ENCODE data around the gene ARHGAP5. TPM values are rescaled to one million over a fixed set of nuclear protein-coding genes. Genes with fewer than 3 reads are reported as not detected.
"Not testable (repeated sequence)": the region's sequence is repeated elsewhere in the genome, so short reads cannot be mapped to it uniquely, and the experiment has no call there.

The ARHGAP5 gene
- total and polyA plus RNA-seq, 2 donors = 25.9 to 64.1 TPM

- peaks cover 0 to 12% of the 10 kb centered on the region in 2 donors for H3K9me3 ChIP-seq (ENCODE audit: control insufficient read depth in 2 of 2, insufficient read depth in 1 of 2, low read length in 1 of 2)
- H3K27ac ChIP-seq (ENCODE audit: low read depth in 1 of 2, low read length in 1 of 2); H3K4me3 ChIP-seq (ENCODE audit: low read length in 2 of 2); DNase-seq (ENCODE audit: low read depth in 6 of 9, low spot score in 9 of 9); H3K27me3 ChIP-seq (ENCODE audit: control insufficient read depth in 2 of 2, insufficient read depth in 1 of 2, low read length in 1 of 2); H3K36me3 ChIP-seq (ENCODE audit: control insufficient read depth in 2 of 2, insufficient read depth in 2 of 2, low read length in 1 of 2); H3K4me1 ChIP-seq (ENCODE audit: control insufficient read depth in 2 of 2, insufficient read depth in 2 of 2, low read length in 2 of 2): not testable (repeated sequence)
- over 99% methylated on average over 7 of the region's 13 CpGs for WGBS
Measured at GRCh38 chr14:32126899-32127730, 50.0 kb downstream of the ARHGAP5 start.

- not testable (repeated sequence) for H3K27me3 ChIP-seq (ENCODE audit: control insufficient read depth in 2 of 2, insufficient read depth in 1 of 2, low read length in 1 of 2); H3K4me1 ChIP-seq (ENCODE audit: control insufficient read depth in 2 of 2, insufficient read depth in 2 of 2, low read length in 2 of 2); H3K4me3 ChIP-seq (ENCODE audit: low read length in 2 of 2); H3K27ac ChIP-seq (ENCODE audit: low read depth in 1 of 2, low read length in 1 of 2); H3K36me3 ChIP-seq (ENCODE audit: control insufficient read depth in 2 of 2, insufficient read depth in 2 of 2, low read length in 1 of 2); DNase-seq (ENCODE audit: low read depth in 6 of 9, low spot score in 9 of 9)
- peaks cover 0 to 12% of the 10 kb centered on the region in 2 donors for H3K9me3 ChIP-seq (ENCODE audit: control insufficient read depth in 2 of 2, insufficient read depth in 1 of 2, low read length in 1 of 2)
- 97% methylated on average over 57 of the region's 57 CpGs for WGBS
Measured at GRCh38 chr14:32127731-32128654, 50.9 kb downstream of the ARHGAP5 start.

GRCh38 chr14:32128703-32129102 lies 51.6 kb downstream of the ARHGAP5 start:
- H3K36me3 ChIP-seq (ENCODE audit: control insufficient read depth in 2 of 2, insufficient read depth in 2 of 2, low read length in 1 of 2) = no peaks in the 10 kb centered on the region
- peaks cover 0 to 12% of the 10 kb centered on the region in 2 donors for H3K9me3 ChIP-seq (ENCODE audit: control insufficient read depth in 2 of 2, insufficient read depth in 1 of 2, low read length in 1 of 2)
- no peak overlapping the region for H3K27ac ChIP-seq (ENCODE audit: low read depth in 1 of 2, low read length in 1 of 2)
- H3K4me1 ChIP-seq (ENCODE audit: control insufficient read depth in 2 of 2, insufficient read depth in 2 of 2, low read length in 2 of 2) = no peaks in the 10 kb centered on the region
- no peak overlapping the region for H3K4me3 ChIP-seq (ENCODE audit: low read length in 2 of 2)
- WGBS = 100% methylated on average over 1 of the region's 1 CpG
- DNase-seq (ENCODE audit: low read depth in 6 of 9, low spot score in 9 of 9) = no peak
- H3K27me3 ChIP-seq (ENCODE audit: control insufficient read depth in 2 of 2, insufficient read depth in 1 of 2, low read length in 1 of 2) = no peaks in the 10 kb centered on the region

GRCh38 chr14:32129124-32129523 lies 52.0 kb downstream of the ARHGAP5 start:
- Histone ChIP-seq H3K27me3 (ENCODE audit: control insufficient read depth in 2 of 2, insufficient read depth in 1 of 2, low read length in 1 of 2) (no peaks in the 10 kb centered on the region), H3K9me3 (ENCODE audit: control insufficient read depth in 2 of 2, insufficient read depth in 1 of 2, low read length in 1 of 2) (peaks cover 0 to 12% of the 10 kb centered on the region in 2 donors)
- DNase-seq (ENCODE audit: low read depth in 6 of 9, low spot score in 9 of 9) = no peak

GRCh38 chr14:32131689-32132088 lies 54.6 kb downstream of the ARHGAP5 start:
- WGBS = over 99% methylated on average over 4 of the region's 5 CpGs
- peaks cover 0 to 12% of the 10 kb centered on the region in 2 donors for H3K9me3 ChIP-seq (ENCODE audit: control insufficient read depth in 2 of 2, insufficient read depth in 1 of 2, low read length in 1 of 2)
- H3K36me3 ChIP-seq (ENCODE audit: control insufficient read depth in 2 of 2, insufficient read depth in 2 of 2, low read length in 1 of 2); H3K4me3 ChIP-seq (ENCODE audit: low read length in 2 of 2); H3K27ac ChIP-seq (ENCODE audit: low read depth in 1 of 2, low read length in 1 of 2); DNase-seq (ENCODE audit: low read depth in 6 of 9, low spot score in 9 of 9); H3K4me1 ChIP-seq (ENCODE audit: control insufficient read depth in 2 of 2, insufficient read depth in 2 of 2, low read length in 2 of 2); H3K27me3 ChIP-seq (ENCODE audit: control insufficient read depth in 2 of 2, insufficient read depth in 1 of 2, low read length in 1 of 2): not testable (repeated sequence)

More at GRCh38 chr14:32129124-32129523, 52.0 kb downstream of the ARHGAP5 start:
- H3K36me3 ChIP-seq (ENCODE audit: control insufficient read depth in 2 of 2, insufficient read depth in 2 of 2, low read length in 1 of 2) = no peaks in the 10 kb centered on the region
- 96% methylated on average over 2 of the region's 2 CpGs for WGBS
- no peak overlapping the region for H3K4me3 ChIP-seq (ENCODE audit: low read length in 2 of 2)
- H3K27ac ChIP-seq (ENCODE audit: low read depth in 1 of 2, low read length in 1 of 2) = no peak overlapping the region
- H3K4me1 ChIP-seq (ENCODE audit: control insufficient read depth in 2 of 2, insufficient read depth in 2 of 2, low read length in 2 of 2) = no peaks in the 10 kb centered on the region

- Histone ChIP-seq H3K9me3 (ENCODE audit: control insufficient read depth in 2 of 2, insufficient read depth in 1 of 2, low read length in 1 of 2) (peaks cover 0 to 9% of the 10 kb centered on the region in 2 donors), H3K27ac (ENCODE audit: low read depth in 1 of 2, low read length in 1 of 2) (no peak overlapping the region), H3K27me3 (ENCODE audit: control insufficient read depth in 2 of 2, insufficient read depth in 1 of 2, low read length in 1 of 2) (no peaks in the 10 kb centered on the region), H3K36me3 (ENCODE audit: control insufficient read depth in 2 of 2, insufficient read depth in 2 of 2, low read length in 1 of 2) (no peaks in the 10 kb centered on the region), H3K4me1 (ENCODE audit: control insufficient read depth in 2 of 2, insufficient read depth in 2 of 2, low read length in 2 of 2) (no peaks in the 10 kb centered on the region), H3K4me3 (ENCODE audit: low read length in 2 of 2) (no peak overlapping the region)
- WGBS = 95% methylated on average over 3 of the region's 3 CpGs
- DNase-seq (ENCODE audit: low read depth in 6 of 9, low spot score in 9 of 9) = no peak
Measured at GRCh38 chr14:32134448-32135097, 57.5 kb downstream of the ARHGAP5 start.

GRCh38 chr14:32136027-32136825 lies 59.1 kb downstream of the ARHGAP5 start:
- Histone ChIP-seq H3K27ac (ENCODE audit: low read depth in 1 of 2, low read length in 1 of 2) (no peak overlapping the region), H3K36me3 (ENCODE audit: control insufficient read depth in 2 of 2, insufficient read depth in 2 of 2, low read length in 1 of 2) (no peaks in the 10 kb centered on the region), H3K27me3 (ENCODE audit: control insufficient read depth in 2 of 2, insufficient read depth in 1 of 2, low read length in 1 of 2) (no peaks in the 10 kb centered on the region), H3K4me1 (ENCODE audit: control insufficient read depth in 2 of 2, insufficient read depth in 2 of 2, low read length in 2 of 2) (no peaks in the 10 kb centered on the region), H3K9me3 (ENCODE audit: control insufficient read depth in 2 of 2, insufficient read depth in 1 of 2, low read length in 1 of 2) (peaks cover 0 to 9% of the 10 kb centered on the region in 2 donors), H3K4me3 (ENCODE audit: low read length in 2 of 2) (no peak overlapping the region)
- no peak for DNase-seq (ENCODE audit: low read depth in 6 of 9, low spot score in 9 of 9)
- WGBS = 97% methylated on average over 2 of the region's 2 CpGs

- H3K4me3 ChIP-seq (ENCODE audit: low read length in 2 of 2) = no peak overlapping the region
- DNase-seq (ENCODE audit: low read depth in 6 of 9, low spot score in 9 of 9) = no peak
- peaks cover 0 to 9% of the 10 kb centered on the region in 2 donors for H3K9me3 ChIP-seq (ENCODE audit: control insufficient read depth in 2 of 2, insufficient read depth in 1 of 2, low read length in 1 of 2)
- over 99% methylated on average over 4 of the region's 4 CpGs for WGBS
- H3K27ac ChIP-seq (ENCODE audit: low read depth in 1 of 2, low read length in 1 of 2) = no peak overlapping the region
- H3K27me3 ChIP-seq (ENCODE audit: control insufficient read depth in 2 of 2, insufficient read depth in 1 of 2, low read length in 1 of 2) = no peaks in the 10 kb centered on the region
- H3K4me1 ChIP-seq (ENCODE audit: control insufficient read depth in 2 of 2, insufficient read depth in 2 of 2, low read length in 2 of 2) = no peaks in the 10 kb centered on the region
- no peaks in the 10 kb centered on the region for H3K36me3 ChIP-seq (ENCODE audit: control insufficient read depth in 2 of 2, insufficient read depth in 2 of 2, low read length in 1 of 2)
Measured at GRCh38 chr14:32137313-32137712, 60.2 kb downstream of the ARHGAP5 start.

Measured in thymus (tissue), 11 donors.